ENCODE measurements around the gene TCL1B. TPM values are rescaled to one million over a fixed set of nuclear protein-coding genes. Genes with fewer than 3 reads are reported as not detected.

TCL1B gene
- total RNA-seq, 1 donor from 2014 or later: not detected

- Mint-ChIP-seq H3K4me1 (ENCODE audit: low read depth) (no peaks in the 10 kb centered on the region), H3K36me3 (ENCODE audit: low read depth) (no peaks in the 10 kb centered on the region), H3K27me3 (ENCODE audit: low read depth) (peaks cover 5% of the 10 kb centered on the region), H3K27ac (ENCODE audit: unreplicated experiment) (no peak overlapping the region), H3K9me3 (ENCODE audit: low read depth) (no peaks in the 10 kb centered on the region), H3K4me3 (ENCODE audit: unreplicated experiment) (no peak overlapping the region)
- DNase-seq (ENCODE audit: low spot score): no peak
- TF ChIP-seq CTCF (IDR thresholded peaks at IDR 0.05): no peak
Measured at GRCh38 chr14:95689441-95689840, 3.2 kb downstream of the TCL1B start.

GRCh38 chr14:95690815-95691214 is 4.6 kb downstream of the TCL1B start:
- Mint-ChIP-seq H3K27ac (ENCODE audit: unreplicated experiment) (no peak overlapping the region), H3K9me3 (ENCODE audit: low read depth) (no peaks in the 10 kb centered on the region), H3K4me3 (ENCODE audit: unreplicated experiment) (no peak overlapping the region), H3K27me3 (ENCODE audit: low read depth) (peaks cover 5% of the 10 kb centered on the region), H3K36me3 (ENCODE audit: low read depth) (no peaks in the 10 kb centered on the region), H3K4me1 (ENCODE audit: low read depth) (no peaks in the 10 kb centered on the region)
- TF ChIP-seq CTCF (IDR thresholded peaks at IDR 0.05): no peak
- no peak for DNase-seq (ENCODE audit: low spot score)

GRCh38 chr14:95691591-95691990 is 5.4 kb downstream of the TCL1B start:
- H3K4me1 Mint-ChIP-seq (ENCODE audit: low read depth): no peaks in the 10 kb centered on the region
- TF ChIP-seq CTCF (IDR thresholded peaks at IDR 0.05): no peak
- no peak for DNase-seq (ENCODE audit: low spot score)
- peaks cover 5% of the 10 kb centered on the region for H3K27me3 Mint-ChIP-seq (ENCODE audit: low read depth)
- no peaks in the 10 kb centered on the region for H3K36me3 Mint-ChIP-seq (ENCODE audit: low read depth)
- H3K27ac Mint-ChIP-seq (ENCODE audit: unreplicated experiment): no peak overlapping the region
- no peak overlapping the region for H3K4me3 Mint-ChIP-seq (ENCODE audit: unreplicated experiment)
- no peaks in the 10 kb centered on the region for H3K9me3 Mint-ChIP-seq (ENCODE audit: low read depth)

GRCh38 chr14:95692109-95692508 is 5.9 kb downstream of the TCL1B start:
- no peaks in the 10 kb centered on the region for H3K4me1 Mint-ChIP-seq (ENCODE audit: low read depth)
- H3K27ac Mint-ChIP-seq (ENCODE audit: unreplicated experiment): no peak overlapping the region
- H3K36me3 Mint-ChIP-seq (ENCODE audit: low read depth): no peaks in the 10 kb centered on the region
- DNase-seq (ENCODE audit: low spot score): no peak
- H3K27me3 Mint-ChIP-seq (ENCODE audit: low read depth): peaks cover 5% of the 10 kb centered on the region
- no peak overlapping the region for H3K4me3 Mint-ChIP-seq (ENCODE audit: unreplicated experiment)
- TF ChIP-seq CTCF (IDR thresholded peaks at IDR 0.05): no peak
- no peaks in the 10 kb centered on the region for H3K9me3 Mint-ChIP-seq (ENCODE audit: low read depth)

- no peak for DNase-seq (ENCODE audit: low spot score)
- Mint-ChIP-seq H3K36me3 (ENCODE audit: low read depth) (no peaks in the 10 kb centered on the region), H3K27me3 (ENCODE audit: low read depth) (peaks cover 3% of the 10 kb centered on the region), H3K4me1 (ENCODE audit: low read depth) (peaks cover 7% of the 10 kb centered on the region), H3K9me3 (ENCODE audit: low read depth) (no peaks in the 10 kb centered on the region), H3K4me3 (ENCODE audit: unreplicated experiment) (no peak overlapping the region), H3K27ac (ENCODE audit: unreplicated experiment) (no peak overlapping the region)
- TF ChIP-seq CTCF (IDR thresholded peaks at IDR 0.05): no peak
Measured at GRCh38 chr14:95695051-95695450, 8.8 kb downstream of the TCL1B start.
